ENCODE data around the gene POLR2I.

GRCh38 chr19:36106991-36107390 lies 7.7 kb downstream of the POLR2I start:
- no peak for TF ChIP-seq CTCF (IDR thresholded peaks at IDR 0.05)
- TF ChIP-seq POLR2AphosphoS5 (IDR thresholded peaks at IDR 0.05), result no peak
- TF ChIP-seq POLR2A (IDR thresholded peaks at IDR 0.05; ENCODE audit: low read depth), result no peak
- TF ChIP-seq EP300 (IDR thresholded peaks at IDR 0.05), result no peak
